Epithelial cell of esophagus (primary cell): ENCODE data around the gene NRXN3.

ENCODE experiments used
- DNase-seq: peaks from one replicate; pipeline ENCODE4 v3.0.0; 2010; ENCODE audit warnings: low read depth
- H3K4me3 ChIP-seq: 2 replicates; pipeline ENCODE4 v1.5.1; 2011; ENCODE audit warnings: mild to moderate bottlenecking, low read length, control low read depth
- TF ChIP-seq, protein P1 (sequence below): IDR thresholded peaks from 2 replicates; pipeline ENCODE4 v1.5.1; 2011; ENCODE audit warnings: low read depth, mild to moderate bottlenecking, low read length, control low read depth, inconsistent platforms; ENCODE audit not compliant: insufficient read depth; ENCODE audit errors: missing control alignments

The NRXN3 gene

DNA sequence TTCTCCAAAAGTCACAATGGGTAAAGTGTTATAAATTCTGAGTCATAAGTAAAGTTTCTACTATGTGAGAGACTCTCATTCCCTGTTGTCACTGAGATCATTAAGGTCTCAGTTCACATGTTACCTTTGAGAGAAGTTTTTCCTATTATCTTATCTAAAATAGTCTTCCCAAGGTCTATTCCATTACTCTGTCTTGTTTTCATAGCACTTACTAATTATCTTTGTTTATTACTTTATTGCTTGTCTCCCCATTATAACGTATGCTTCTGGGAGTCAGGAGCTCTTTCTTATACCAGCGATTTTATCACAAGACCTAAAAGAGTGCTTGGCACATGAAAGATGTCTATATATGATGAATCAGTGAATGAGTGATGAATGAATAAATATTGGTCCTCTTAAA, 1039.2 kb downstream of the NRXN3 start:
- TF ChIP-seq, protein P1, sequence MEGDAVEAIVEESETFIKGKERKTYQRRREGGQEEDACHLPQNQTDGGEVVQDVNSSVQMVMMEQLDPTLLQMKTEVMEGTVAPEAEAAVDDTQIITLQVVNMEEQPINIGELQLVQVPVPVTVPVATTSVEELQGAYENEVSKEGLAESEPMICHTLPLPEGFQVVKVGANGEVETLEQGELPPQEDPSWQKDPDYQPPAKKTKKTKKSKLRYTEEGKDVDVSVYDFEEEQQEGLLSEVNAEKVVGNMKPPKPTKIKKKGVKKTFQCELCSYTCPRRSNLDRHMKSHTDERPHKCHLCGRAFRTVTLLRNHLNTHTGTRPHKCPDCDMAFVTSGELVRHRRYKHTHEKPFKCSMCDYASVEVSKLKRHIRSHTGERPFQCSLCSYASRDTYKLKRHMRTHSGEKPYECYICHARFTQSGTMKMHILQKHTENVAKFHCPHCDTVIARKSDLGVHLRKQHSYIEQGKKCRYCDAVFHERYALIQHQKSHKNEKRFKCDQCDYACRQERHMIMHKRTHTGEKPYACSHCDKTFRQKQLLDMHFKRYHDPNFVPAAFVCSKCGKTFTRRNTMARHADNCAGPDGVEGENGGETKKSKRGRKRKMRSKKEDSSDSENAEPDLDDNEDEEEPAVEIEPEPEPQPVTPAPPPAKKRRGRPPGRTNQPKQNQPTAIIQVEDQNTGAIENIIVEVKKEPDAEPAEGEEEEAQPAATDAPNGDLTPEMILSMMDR, result no peak
- H3K4me3 ChIP-seq, result no peak overlapping the region
- no peak for DNase-seq

DNA sequence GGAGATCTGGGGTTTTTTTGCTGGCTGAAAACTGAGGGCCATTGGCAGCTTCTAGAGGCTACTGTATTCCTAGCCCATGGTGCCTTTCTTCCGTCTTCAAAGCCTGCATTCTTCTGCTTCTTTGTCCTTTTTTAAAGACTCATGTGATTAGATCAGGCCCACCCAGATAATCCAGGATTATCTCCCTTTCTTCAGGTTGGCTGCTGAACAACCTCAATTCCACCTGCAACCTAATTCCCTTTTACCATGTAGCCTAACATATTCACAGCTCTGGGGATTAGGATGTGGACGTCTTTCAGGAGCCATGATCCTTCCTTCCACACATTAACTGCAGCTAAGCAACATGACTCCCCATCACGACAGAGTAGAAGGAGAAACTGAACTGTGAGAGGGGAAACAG, 1055.6 kb downstream of the NRXN3 start:
- no peak overlapping the region for H3K4me3 ChIP-seq
- DNase-seq, result no peak
- TF ChIP-seq, protein P1, result no peak

DNA sequence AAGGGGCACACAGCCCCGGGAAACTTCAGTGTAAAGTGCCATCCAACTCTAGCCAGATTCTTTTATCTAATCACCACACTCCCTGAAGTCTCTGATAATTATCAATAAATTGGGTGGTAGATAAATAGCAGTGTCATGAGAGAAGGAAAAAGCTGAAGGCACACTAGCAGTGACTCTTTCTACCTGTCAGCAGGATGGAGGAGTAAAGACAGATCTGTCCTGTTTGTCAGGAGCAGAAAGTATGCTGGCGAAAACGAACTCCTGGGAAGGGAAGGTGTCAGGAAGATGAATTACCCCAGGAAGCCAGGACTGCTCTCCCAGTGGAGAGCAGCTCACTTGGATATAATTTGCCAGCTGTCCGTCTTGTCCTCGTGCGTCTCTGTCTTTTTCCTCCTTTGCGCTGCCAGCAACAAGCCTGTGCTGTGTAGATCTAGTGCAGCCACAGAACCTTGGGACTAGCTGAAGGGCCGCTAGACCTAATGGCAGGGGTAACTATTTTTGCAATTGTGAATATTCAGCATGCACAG, 1059.3 kb downstream of the NRXN3 start:
- H3K4me3 ChIP-seq, result no peak overlapping the region
- TF ChIP-seq, protein P1, result no peak
- no peak for DNase-seq

DNA sequence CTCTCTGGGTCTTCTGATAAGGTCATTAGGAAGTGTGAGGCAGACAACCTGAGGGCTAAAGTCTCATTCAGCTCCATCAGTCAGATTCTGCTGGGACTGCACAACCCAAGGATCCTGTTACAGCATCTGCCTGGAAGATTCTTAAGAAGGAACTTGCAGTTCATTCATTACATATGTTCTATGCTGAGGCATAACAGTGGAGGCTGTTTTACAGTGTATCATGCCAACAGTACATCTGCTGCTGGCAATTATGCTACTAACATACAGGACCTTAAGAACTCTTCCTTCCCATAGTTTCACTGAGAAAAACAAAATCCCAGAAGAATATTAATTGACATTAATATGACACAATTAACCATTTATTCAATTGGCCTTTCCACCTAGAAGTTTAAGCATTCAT, 1072.5 kb downstream of the NRXN3 start:
- no peak for DNase-seq
- TF ChIP-seq, protein P1, result no peak
- no peak overlapping the region for H3K4me3 ChIP-seq

DNA sequence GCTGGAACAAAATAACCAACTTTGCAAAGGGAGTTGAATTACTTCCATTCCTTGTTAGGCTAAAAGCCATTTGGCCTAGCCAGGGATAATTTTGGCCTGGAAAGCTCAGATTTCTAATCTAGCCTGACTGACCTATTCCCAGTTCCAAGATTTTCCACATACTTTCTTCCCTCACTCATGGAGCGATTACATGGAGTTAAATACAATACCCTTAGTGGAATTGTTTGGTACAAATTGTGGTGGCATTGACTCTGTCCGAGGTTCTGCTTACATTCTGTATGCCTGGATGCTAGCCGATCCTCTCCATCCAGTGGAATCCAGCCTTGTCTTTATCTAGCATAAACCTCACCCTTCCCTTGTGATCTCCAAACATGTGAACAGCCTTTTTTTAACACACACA, 1076.0 kb downstream of the NRXN3 start:
- no peak overlapping the region for H3K4me3 ChIP-seq
- no peak for DNase-seq
- TF ChIP-seq, protein P1, result no peak

DNA sequence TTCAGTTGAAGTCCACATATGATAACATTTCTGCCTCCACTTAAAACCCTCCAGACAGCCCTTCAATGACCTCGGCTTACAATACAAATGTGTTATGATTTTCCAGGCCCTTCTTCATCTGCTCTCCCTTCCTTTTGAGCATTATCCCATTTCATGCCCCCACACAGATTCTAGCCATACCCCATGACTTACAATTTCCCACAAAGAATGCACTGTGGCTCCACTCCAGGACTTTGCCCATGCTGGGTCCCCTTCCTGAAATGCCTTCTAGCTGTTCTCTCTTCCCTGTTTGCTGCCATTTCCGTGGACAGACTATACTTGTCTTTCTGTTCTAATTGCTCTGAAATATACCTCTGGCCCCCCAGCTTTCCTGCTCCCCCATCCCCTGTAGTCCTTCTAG, 1078.0 kb downstream of the NRXN3 start:
- TF ChIP-seq, protein P1, result no peak
- no peak for DNase-seq
- H3K4me3 ChIP-seq, result no peak overlapping the region

DNA sequence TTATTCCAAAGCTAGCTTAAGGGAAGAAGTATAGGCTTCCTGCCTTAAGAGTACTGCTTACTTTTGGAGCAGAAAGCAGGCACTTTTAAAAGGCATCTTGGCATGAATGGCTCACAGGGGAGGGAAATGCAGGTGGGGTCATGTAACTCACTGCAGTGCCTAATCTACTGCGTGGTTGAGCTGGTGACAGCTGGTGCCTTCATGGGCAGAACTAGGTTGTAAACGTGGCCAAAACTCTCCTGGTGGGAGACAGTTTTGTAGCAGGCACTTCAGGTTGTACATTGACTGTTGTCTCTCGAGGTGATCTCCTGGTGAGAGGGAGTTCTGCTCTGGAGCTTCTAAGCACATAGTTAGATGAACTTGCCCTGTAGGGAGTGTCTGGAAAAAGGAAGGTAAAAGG, 1078.6 kb downstream of the NRXN3 start:
- H3K4me3 ChIP-seq, result no peak overlapping the region
- no peak for DNase-seq
- TF ChIP-seq, protein P1, result no peak
